GM18907 (cell line): ENCODE results near the gene MIDN.
A peak's percentile ranks its signal among the peaks of the same experiment; 100 is the strongest.
"Not testable (repeated sequence)": the region's sequence is repeated elsewhere in the genome, so short reads cannot be mapped to it uniquely, and the experiment has no call there.

Experiments used
- ATAC-seq: cut with Tn5 transposase; IDR thresholded peaks from one replicate; pipeline ENCODE4 v1.9.1; 2021; ENCODE audit warnings: mild to moderate bottlenecking, moderate library complexity; ENCODE audit not compliant: unreplicated experiment

MIDN gene

DNA sequence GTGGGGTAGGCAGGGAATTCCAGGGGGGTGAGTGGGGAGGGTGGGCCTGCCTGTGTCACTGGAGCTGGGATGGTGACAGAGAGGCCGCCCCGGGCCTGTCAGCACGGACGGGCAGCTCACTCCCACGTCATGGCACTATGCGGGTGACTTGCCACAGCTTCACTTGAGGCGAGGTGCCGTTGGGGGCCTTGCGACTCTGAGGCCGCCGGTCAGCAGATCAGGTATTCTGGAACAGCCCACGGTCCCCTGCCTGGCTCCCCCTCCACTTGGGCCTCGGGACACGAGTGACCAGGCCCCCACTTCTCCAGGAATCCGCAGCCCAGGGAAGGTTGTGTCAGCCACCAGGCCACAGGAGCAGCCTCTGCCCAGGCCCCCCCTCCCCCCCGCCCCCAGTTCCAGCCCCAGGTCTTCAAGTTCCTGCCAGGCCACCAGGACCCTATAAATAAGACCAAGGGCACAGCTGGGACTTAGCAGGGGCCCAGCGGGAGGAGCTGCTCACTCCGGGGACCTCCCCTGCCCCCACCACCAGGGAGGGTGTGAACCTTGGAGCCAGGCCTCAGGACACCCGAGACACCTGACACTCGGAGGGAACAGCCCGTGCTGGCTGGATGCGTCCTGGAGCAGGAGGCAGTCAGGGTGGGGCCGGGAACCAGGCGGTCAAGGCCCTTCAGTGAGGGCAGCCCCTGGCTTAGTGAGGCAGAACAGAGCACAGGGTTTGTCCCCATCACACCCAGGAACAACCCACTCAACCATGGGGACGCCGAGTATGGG lies 2.7 kb upstream of the MIDN start:
- ATAC-seq = no peak

- not testable (repeated sequence) for ATAC-seq
Observed at GRCh38 chr19:1246265-1247087, 1.9 kb upstream of the MIDN start.

DNA sequence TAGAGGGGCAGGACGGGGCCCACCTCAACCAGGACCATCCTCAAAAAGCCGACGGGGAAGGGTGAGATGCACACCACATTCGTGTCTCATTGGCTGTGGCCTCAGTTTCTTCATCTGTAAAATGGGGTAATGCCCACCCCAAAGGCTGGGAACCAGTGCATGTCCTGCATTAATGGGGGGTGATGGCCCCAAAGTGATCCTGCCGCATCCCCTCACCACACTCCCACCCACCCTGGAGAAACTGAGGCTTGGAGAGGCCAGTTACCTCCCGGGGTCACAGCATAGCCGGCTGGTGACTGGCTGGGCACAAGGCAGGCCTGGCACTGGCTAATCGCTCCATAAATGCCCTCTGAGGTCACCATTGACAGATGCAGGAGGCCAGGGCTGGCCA lies 640 bp upstream of the MIDN start:
- no peak for ATAC-seq

DNA sequence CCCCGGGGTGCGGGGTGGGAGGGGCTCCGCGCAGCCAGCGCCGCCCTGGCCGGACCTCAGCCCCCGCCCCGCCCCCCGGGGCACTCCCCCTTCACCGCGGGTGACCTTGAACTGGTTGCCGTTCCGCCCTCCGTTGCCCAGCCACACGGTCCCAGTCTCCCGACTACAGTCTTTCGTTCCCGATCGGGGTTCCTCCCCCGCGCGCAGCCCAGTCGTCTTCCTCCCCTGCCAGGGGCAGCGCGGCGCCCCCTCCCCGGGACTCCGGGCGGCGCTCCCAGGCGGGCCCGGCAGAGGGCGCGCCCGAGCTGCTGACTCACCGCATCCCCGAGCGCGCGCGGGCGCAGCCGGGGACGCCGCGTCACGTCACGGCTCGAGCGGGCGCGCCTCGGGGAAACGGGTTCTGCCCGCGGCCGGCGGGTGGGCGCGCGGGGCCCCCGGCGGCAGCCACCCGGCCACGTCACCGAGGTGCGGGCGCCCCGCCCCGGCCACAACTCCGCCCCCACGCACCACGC lies 459 bp downstream of the MIDN start:
- peak; percentile 28 for ATAC-seq

DNA sequence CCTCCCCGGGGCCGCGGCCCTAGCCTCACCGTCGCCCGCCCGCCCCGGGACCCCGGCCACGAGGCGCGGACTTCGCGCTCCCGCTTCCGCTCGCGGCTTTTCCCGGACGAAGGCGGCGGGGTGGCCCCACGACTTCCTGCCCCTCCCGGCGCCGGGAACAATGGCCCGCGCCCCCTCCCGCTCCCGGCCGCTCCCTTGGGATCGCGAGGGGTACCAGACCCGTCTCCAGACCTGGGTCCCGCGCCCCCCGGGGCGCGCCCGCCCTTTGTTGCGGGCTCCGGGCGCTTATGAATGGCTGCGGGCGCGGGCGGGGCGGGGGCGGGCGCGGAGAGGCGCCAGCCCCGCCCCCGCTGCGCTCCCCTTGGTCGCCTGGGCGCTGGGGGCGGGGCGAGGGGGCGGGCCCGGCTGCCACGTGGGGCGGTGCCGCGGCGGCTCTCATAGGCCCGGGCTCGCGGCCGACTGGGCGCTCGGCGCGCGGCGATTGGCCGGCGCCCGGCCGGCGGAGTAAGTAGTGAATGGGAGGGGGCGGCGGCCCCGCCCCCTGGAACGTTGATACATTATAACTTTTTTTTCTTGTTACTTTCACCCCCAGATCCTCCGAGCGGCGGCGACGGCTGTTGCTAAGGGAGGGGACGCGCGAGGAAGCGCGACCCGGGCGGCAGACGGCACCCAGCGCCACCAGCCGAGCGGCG lies 1.1 kb downstream of the MIDN start:
- peak; percentile 50 for ATAC-seq

GRCh38 chr19:1249990-1250436 lies 1.6 kb downstream of the MIDN start:
- ATAC-seq = no peak

GRCh38 chr19:1250437-1251260 lies 2.3 kb downstream of the MIDN start:
- no peak for ATAC-seq

DNA sequence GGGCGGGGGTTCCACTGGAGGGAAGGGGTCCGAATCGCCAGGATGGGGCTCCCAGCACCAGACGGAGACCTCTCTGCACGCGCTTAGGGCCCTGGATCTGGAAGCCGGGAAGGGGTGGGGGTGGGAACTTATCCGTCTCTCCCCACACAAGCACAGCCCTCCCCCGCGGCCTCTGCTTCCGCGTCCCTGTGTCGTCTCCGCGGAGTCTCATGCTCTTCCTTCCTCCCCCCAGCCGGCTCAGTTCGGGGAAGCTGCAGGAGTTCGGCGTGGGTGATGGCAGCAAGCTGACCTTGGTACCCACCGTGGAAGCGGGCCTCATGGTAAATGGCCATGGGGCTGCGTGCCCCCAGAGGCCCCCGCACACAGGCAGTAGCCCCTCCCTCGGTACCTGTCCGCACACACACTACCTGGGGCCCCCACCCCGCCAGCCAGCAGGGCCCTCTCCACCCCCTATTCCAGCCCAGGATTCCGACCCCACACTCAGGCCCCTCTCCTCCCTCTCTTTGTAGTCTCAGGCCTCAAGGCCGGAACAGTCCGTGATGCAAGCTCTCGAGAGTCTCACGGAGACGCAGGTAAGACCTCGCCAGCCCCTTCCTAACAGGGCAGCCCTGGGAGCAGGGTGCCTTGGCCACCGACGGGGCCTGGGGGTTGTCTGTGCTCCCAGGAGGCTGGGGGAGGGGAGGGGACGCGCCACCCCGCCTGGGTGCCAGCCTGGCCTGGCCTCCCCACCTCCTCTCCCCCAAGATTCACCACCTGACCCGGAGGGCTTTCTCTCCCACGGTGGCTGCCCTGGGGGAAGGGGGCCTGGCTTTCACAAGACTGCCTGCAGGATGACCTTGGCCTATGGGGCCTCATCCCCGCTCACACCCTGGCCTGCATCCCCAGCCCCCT lies 3.2 kb downstream of the MIDN start:
- ATAC-seq = no peak

DNA sequence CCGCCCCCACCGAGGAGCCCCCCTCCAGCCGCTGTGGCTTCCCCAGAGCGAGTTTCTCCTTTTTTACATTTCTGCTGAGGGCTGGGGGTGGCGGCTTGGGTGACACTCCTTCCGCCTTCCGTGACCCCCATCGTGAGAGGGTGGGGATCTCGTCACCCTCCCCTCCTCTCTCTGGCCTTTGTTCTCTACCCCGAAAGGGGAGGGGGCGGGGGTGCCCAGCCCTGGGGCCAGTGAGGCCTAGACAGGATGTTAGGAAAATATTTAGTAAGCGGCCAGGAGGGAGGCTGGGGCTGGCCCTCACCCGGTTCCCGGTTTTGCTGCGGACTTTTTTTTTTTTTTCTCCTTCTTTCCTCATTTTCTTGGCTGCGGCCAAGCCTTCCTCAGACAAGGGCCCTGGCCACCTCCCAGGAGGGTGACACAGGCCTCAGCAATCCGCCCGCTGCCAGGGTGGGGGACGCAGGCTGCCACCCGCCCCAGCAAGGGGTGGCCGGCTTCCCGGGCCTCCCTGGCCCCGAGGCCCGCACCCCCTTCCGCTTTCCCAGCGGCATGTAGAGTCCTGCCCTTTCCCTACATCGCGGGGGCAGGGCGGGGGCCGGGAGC lies 3.9 kb downstream of the MIDN start:
- ATAC-seq = no peak

DNA sequence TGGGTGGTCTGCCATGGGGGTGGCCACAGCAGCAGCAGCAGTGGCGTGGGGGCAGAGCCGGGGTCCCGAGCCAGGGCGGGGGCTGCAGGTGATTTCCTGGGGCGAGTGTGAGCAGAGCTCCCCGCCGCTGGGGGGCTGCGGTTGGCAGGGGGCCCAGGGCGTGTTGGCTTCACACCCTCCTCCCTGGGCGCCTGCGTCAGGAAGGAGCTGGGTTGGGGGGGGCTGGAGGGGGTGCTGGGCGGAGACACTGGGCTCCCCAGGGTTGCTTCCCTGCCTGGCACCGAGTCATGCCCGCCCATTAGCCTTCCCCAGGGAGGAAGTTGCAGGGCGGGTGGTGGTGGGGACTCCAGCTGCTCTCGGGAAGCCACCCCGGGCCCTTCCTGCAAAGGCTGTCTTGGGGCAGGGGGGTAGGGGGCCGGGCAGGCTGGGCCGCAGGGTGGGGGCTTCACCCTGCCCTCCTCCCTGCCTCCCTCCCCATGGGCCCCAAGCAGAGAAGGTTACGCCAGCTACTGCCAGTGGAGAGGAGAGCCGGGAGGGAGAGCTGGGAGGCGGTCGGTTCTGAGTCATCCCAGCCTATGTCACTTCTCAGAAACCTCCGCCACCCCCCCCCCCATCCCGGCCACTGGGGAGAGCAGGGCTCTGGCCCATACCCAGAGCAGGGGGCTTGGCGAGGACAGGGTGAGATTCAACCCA lies 4.6 kb downstream of the MIDN start:
- no peak for ATAC-seq

- ATAC-seq = no peak
Observed at GRCh38 chr19:1253514-1254080, 5.2 kb downstream of the MIDN start.

DNA sequence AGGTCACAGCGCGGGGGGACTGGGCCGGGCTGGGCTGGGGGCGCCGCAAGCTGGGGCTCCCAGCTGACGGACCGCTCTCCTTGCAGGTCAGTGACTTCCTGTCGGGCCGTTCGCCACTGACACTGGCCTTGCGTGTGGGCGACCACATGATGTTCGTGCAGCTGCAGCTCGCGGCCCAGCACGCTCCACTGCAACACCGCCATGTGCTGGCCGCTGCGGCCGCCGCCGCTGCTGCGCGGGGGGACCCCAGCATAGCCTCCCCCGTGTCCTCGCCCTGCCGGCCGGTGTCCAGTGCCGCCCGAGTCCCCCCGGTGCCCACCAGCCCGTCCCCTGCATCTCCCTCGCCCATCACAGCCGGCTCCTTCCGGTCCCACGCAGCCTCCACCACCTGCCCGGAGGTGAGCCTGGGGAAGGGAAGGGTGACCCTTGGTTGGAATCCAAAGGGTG lies 5.7 kb downstream of the MIDN start:
- ATAC-seq = no peak

- ATAC-seq = no peak
Observed at GRCh38 chr19:1254530-1255185, 6.3 kb downstream of the MIDN start.

- ATAC-seq = no peak
Observed at GRCh38 chr19:1255186-1256161, 7.1 kb downstream of the MIDN start.

GRCh38 chr19:1256646-1257474 lies 8.5 kb downstream of the MIDN start:
- no peak for ATAC-seq
